Endothelial cell of umbilical vein (primary cell): ENCODE measurements around the gene ADAP1. TPM values are rescaled to one million over a fixed set of nuclear protein-coding genes. Genes with fewer than 3 reads are reported as not detected.

Source experiments
- BruUV-seq: library from RNA; stranded (reverse); fragments of 400-500 nt; replicated peaks from 2 replicates; lab custom pipeline; 2021; lab: Mats Ljungman, UMichigan
- CTCF ChIA-PET: fragments of 300-600, 350-600 bp; sonication (Branson Sonifier 250); formaldehyde crosslinking; loops from one replicate; lab custom pipeline; 2021; ENCODE audit warnings: antibody characterized with exemption, inconsistent platforms; lab: Charles Lee
- POLR2A ChIA-PET: fragments of 300-600, 350-600 bp; sonication (Branson Sonifier 250); formaldehyde crosslinking; loops from one replicate; lab custom pipeline; 2021; ENCODE audit warnings: antibody characterized with exemption, inconsistent platforms; lab: Charles Lee
- DNase-seq: peaks from one replicate; pipeline ENCODE4 v3.0.0-alpha.2; 2011; ENCODE audit warnings: low read depth, low spot score
- FAIRE-seq: peaks from 2 replicates; lab custom pipeline; 2011; peaks lifted over from hg19 to GRCh38; lab: Jason Lieb, UNC
- H2AFZ ChIP-seq: 2 replicates; pipeline ENCODE4 v1.6.0; 2012; ENCODE audit warnings: low read depth, low read length, control low read depth, inconsistent platforms
- H3K27ac ChIP-seq: 2 replicates; pipeline ENCODE4 v1.5.1; 2011; ENCODE audit warnings: low read depth, mild to moderate bottlenecking, control low read depth, low read length, moderate library complexity; ENCODE audit not compliant: insufficient read depth
- H3K27me3 ChIP-seq, 2 experiments: 2 replicates each; pipeline versions ENCODE4 v1.6.0 to v1.6.1; 2011; ENCODE audit warnings: low read length in 2 of 2, mixed read lengths in 1 of 2; ENCODE audit not compliant: control insufficient read depth in 2 of 2, insufficient read depth in 2 of 2
- H3K36me3 ChIP-seq, 2 experiments: 2 replicates in 1 of 2; 3 replicates in 1 of 2; pipeline ENCODE4 v1.5.1; 2011; ENCODE audit warnings: low read length in 2 of 2, mild to moderate bottlenecking in 1 of 2, moderate library complexity in 1 of 2; ENCODE audit not compliant: control insufficient read depth in 2 of 2, insufficient read depth in 2 of 2; ENCODE audit errors: extremely low read depth in 1 of 2
- H3K4me1 ChIP-seq: 3 replicates; pipeline ENCODE4 v1.5.1; 2011; ENCODE audit warnings: mild to moderate bottlenecking, low read length; ENCODE audit not compliant: control insufficient read depth, insufficient read depth; ENCODE audit errors: extremely low read depth
- H3K4me2 ChIP-seq: 2 replicates; pipeline ENCODE4 v1.6.1; 2011; ENCODE audit warnings: low read length, control low read depth, mixed read lengths; ENCODE audit not compliant: insufficient read depth
- H3K4me3 ChIP-seq, 3 experiments: fragments of 200-600 bp in 1 of 3; sonication (generic), shearing (Covaris generic) in 1 of 3; replicated peaks in 1 of 3; 2 replicates each; pipeline ENCODE4 v1.5.1; 2011 to 2016; ENCODE audit warnings: control low read depth in 3 of 3, low read length in 3 of 3, mild to moderate bottlenecking in 2 of 3, inconsistent platforms in 1 of 3, low read depth in 1 of 3, moderate library complexity in 1 of 3; ENCODE audit not compliant: insufficient read depth in 1 of 3
- H3K79me2 ChIP-seq: 2 replicates; pipeline ENCODE4 v1.6.0; 2012; ENCODE audit warnings: low read length, inconsistent platforms; ENCODE audit not compliant: control insufficient read depth, insufficient read depth
- H3K9ac ChIP-seq: replicated peaks from 2 replicates; pipeline ENCODE3; 2011; ENCODE audit warnings: low read length, control low read depth; ENCODE audit not compliant: insufficient read depth; ENCODE audit errors: extremely low read depth
- H3K9me1 ChIP-seq: replicated peaks from 3 replicates; pipeline ENCODE4 v1.6.0; 2011; ENCODE audit warnings: mild to moderate bottlenecking, low read length; ENCODE audit not compliant: control insufficient read depth, insufficient read depth; ENCODE audit errors: extremely low read depth
- H3K9me3 ChIP-seq: replicated peaks from 2 replicates; pipeline ENCODE4 v1.5.1; 2012; ENCODE audit warnings: low read length, inconsistent platforms; ENCODE audit not compliant: control insufficient read depth, insufficient read depth
- H4K20me1 ChIP-seq: replicated peaks from 2 replicates; pipeline ENCODE3; 2011; ENCODE audit warnings: mild to moderate bottlenecking, low read length; ENCODE audit not compliant: control insufficient read depth, insufficient read depth; ENCODE audit errors: extremely low read depth
- EZH2 ChIP-seq: IDR thresholded peaks from 2 replicates; pipeline ENCODE4 v1.6.1; 2012; ENCODE audit warnings: borderline replicate concordance, low read depth, mild to moderate bottlenecking, moderate library complexity, low read length, inconsistent platforms; ENCODE audit not compliant: severe bottlenecking
- FOS ChIP-seq: IDR thresholded peaks from 2 replicates; pipeline ENCODE4 v1.6.1; 2011; ENCODE audit warnings: mild to moderate bottlenecking, low read length, moderate library complexity, borderline replicate concordance; ENCODE audit not compliant: insufficient read depth
- GATA2 ChIP-seq: IDR thresholded peaks from 2 replicates; pipeline ENCODE4 v1.7.0; 2011; ENCODE audit warnings: low read depth, mild to moderate bottlenecking, moderate library complexity, mixed read lengths, low read length; ENCODE audit not compliant: insufficient read length, insufficient read depth
- JUN ChIP-seq: IDR thresholded peaks from 2 replicates; pipeline ENCODE4 v1.6.1; 2011; ENCODE audit warnings: borderline replicate concordance, low read depth; ENCODE audit not compliant: insufficient read length, insufficient read depth
- MYC ChIP-seq: IDR thresholded peaks from one replicate; pipeline ENCODE4 v1.6.1; 2011; ENCODE audit warnings: mild to moderate bottlenecking, low read depth, low read length
- POLR2A ChIP-seq: IDR thresholded peaks from 2 replicates; pipeline ENCODE4 v1.6.1; 2012; ENCODE audit warnings: low read depth, mild to moderate bottlenecking, control low read depth, low read length
- POLR2AphosphoS5 ChIP-seq: IDR thresholded peaks from 2 replicates; pipeline ENCODE4 v1.6.1; 2012; ENCODE audit warnings: low read depth, mild to moderate bottlenecking, control low read depth, low read length, moderate library complexity; ENCODE audit not compliant: insufficient read depth
- dilution Hi-C: fragments of 300-500 bp; cut with MboI; formaldehyde crosslinking; loops from one replicate; pipeline ENCODE4 v1.15.0; 2019; ENCODE audit warnings: low sequenced_read_pairs; ENCODE audit not compliant: extremely low pct_ligation_motif_present
- intact Hi-C: fragments of 100-400 bp; cut with micrococcal nuclease; formaldehyde crosslinking; loops from one replicate; pipeline ENCODE4 v1.10.0; 2022
- polyA plus RNA-seq, 4 experiments: library from polyadenylated mRNA; depleted of rRNA in 3 of 4; stranded (reverse) in 3 of 4; unstranded in 1 of 4; fragments of >200 nt; gene quantifications; 2 replicates each; pipeline versions ENCODE4 v1.2.1 to v1.2.3, GENCODE V29; 2011 to 2012; ENCODE audit warnings: missing spikeins in 1 of 4
- total RNA-seq: library from RNA; stranded (reverse); gene quantifications from 2 replicates; pipeline ENCODE4 v1.2.3, GENCODE V29; 2021
- TF ChIP-seq, protein P1 (sequence below), 2 donors: IDR thresholded peaks; 1 replicate in 1 of 2; 2 replicates in 1 of 2; pipeline ENCODE4 v1.5.1; 2011; ENCODE audit warnings: low read length in 2 of 2, mild to moderate bottlenecking in 2 of 2, moderate library complexity in 2 of 2, control low read depth in 1 of 2, inconsistent platforms in 1 of 2, low read depth in 1 of 2; ENCODE audit not compliant: insufficient read depth in 1 of 2; ENCODE audit errors: extremely low read depth in 1 of 2
- TF ChIP-seq, protein P2 (sequence below): IDR thresholded peaks from 2 replicates; pipeline ENCODE4 v1.6.1; 2011; ENCODE audit not compliant: insufficient read depth, insufficient read length

The ADAP1 gene
- total and polyA plus RNA-seq, 2 donors (not counting 3 experiments of a cell fraction or from before 2014, with no cell fraction given), result 0.49 to 0.58 TPM

DNA sequence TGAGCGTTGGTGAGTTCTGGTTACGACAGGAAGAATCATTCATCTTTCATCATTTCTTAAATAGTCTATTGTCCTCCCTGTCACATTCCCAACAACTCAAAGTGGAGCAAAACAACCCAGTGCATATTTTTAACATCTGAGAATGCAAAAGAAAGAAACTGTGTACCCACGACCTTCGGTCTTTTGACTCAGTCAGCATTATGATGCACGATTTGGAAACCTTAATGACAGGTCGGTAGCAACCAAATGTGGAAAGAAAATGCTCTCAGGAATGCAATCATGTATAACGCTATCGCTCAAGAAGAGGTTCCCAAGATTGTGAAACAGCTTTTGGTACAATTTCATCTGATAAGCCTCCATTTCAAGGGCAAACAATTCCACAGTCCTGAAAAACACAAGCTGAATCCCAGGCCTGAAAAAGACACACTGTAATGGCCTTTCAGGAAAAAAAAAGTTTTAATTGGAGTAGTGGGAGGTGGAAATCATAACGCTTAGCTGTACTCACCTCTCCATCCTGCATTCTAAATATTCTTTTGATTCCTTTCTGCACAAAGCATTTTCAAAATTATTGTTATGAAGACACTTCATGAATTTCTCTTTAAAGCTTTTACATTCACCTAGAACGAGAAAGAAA is 18.3 kb upstream of the ADAP1 start:
- Histone ChIP-seq H3K4me2 (no peak overlapping the region), H3K79me2 (peaks cover 45% of the 10 kb centered on the region), H3K9me1 (no peaks in the 10 kb centered on the region), H3K27me3 (no peaks in the 10 kb centered on the region), H2AFZ (no peak overlapping the region), H3K4me1 (peaks cover 9% of the 10 kb centered on the region), H3K9me3 (no peaks in the 10 kb centered on the region), H4K20me1 (no peaks in the 10 kb centered on the region), H3K9ac (no peak overlapping the region), H3K4me3 (no peak overlapping the region), H3K36me3 (peaks cover 19% of the 10 kb centered on the region in 2 experiments), H3K27ac (no peak overlapping the region)
- intact Hi-C loops, result no loop called here
- no peak for DNase-seq
- TF ChIP-seq POLR2AphosphoS5, result no peak
- no peak for TF ChIP-seq EZH2
- TF ChIP-seq, protein P1, sequence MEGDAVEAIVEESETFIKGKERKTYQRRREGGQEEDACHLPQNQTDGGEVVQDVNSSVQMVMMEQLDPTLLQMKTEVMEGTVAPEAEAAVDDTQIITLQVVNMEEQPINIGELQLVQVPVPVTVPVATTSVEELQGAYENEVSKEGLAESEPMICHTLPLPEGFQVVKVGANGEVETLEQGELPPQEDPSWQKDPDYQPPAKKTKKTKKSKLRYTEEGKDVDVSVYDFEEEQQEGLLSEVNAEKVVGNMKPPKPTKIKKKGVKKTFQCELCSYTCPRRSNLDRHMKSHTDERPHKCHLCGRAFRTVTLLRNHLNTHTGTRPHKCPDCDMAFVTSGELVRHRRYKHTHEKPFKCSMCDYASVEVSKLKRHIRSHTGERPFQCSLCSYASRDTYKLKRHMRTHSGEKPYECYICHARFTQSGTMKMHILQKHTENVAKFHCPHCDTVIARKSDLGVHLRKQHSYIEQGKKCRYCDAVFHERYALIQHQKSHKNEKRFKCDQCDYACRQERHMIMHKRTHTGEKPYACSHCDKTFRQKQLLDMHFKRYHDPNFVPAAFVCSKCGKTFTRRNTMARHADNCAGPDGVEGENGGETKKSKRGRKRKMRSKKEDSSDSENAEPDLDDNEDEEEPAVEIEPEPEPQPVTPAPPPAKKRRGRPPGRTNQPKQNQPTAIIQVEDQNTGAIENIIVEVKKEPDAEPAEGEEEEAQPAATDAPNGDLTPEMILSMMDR (IDR thresholded peaks at IDR 0.05; ENCODE audit: extremely low read depth in 1 of 2, insufficient read depth in 1 of 2, low read depth in 1 of 2, low read length in 2 of 2), result no peak
- TF ChIP-seq, protein P2, sequence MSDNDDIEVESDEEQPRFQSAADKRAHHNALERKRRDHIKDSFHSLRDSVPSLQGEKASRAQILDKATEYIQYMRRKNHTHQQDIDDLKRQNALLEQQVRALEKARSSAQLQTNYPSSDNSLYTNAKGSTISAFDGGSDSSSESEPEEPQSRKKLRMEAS, result no peak
- TF ChIP-seq GATA2, result no peak
- TF ChIP-seq MYC, result no peak
- no peak for TF ChIP-seq JUN
- no peak for TF ChIP-seq POLR2A
- TF ChIP-seq FOS, result no peak
- CTCF ChIA-PET, result interaction anchor here (1.3 to 1.6 kb wide), 5 partner anchors 15 to 204 kb away, joined by 3 to 5 read pairs (median 4); partner anchors contain the start of gene GPR146
- POLR2A ChIA-PET, result no interaction called here
- FAIRE-seq, result peak; percentile 31
- BruUV-seq, result no TSS peak
- dilution Hi-C loops, result no loop called here
